Putamen (tissue), 1 donor: ENCODE results near the gene AIMP2.
"Not testable (repeated sequence)": the region's sequence is repeated elsewhere in the genome, so short reads cannot be mapped to it uniquely, and the experiment has no call there.

Experiments
- DNase-seq: peaks from one replicate; pipeline ENCODE4 v3.0.0-alpha.2; 2016; ENCODE audit warnings: low spot score

Gene AIMP2

GRCh38 chr7:6008668-6009611, at the start of gene AIMP2, which contains the start of gene PMS2:
TSS of gene AIMP2 (plus strand) at chr7:6009272. CDS start at chr7:6009364, 92 bp downstream.
TSS of gene PMS2 (minus strand) at chr7:6009049. CDS start at chr7:6009019, 30 bp downstream.
- DNase-seq, result peak; percentile 98

- DNase-seq, result not testable (repeated sequence)
These were observed 45.9 kb upstream of the AIMP2 start for GRCh38 chr7:5963205-5963604.

- not testable (repeated sequence) for DNase-seq
These were observed 45.3 kb upstream of the AIMP2 start for GRCh38 chr7:5963810-5964209.

DNA sequence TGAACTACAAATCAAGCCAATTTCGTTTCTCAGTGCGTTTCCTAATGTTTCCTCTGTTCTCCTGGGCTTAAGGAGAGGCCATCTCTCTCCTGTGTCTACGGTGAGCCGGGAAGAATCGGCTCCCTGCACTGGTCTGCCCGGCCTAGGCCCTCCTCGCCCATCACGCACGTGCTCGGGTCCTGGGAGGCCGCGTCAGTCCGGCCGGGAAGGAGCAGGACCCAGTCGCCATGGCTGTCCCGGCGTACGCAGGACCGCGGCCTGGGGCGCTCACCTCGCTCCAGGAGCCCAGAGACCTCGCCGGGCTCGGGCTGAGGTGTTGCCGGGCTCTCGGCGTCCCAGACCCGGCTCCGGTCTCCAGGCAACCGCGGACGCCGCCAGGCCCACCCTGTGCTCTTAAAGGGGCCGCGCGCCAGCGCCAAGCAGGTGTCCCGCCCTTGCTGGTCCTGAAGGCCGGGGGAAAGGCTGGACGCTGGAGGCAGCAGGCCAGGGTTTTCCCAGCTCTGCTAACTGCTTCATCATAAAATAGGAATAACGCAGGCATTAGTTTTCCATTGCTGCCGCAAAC, 38.6 kb upstream of the AIMP2 start, which contains the start of gene RSPH10B:
TSS of gene RSPH10B (minus strand) at position 343 of the 565 bp plus-strand sequence. CDS start 3,573 bp downstream, outside the sequence.
- DNase-seq, result not testable (repeated sequence)

GRCh38 chr7:5973580-5973979, 35.5 kb upstream of the AIMP2 start:
- not testable (repeated sequence) for DNase-seq

GRCh38 chr7:5979680-5980314, 29.3 kb upstream of the AIMP2 start:
- DNase-seq, result not testable (repeated sequence)

DNA sequence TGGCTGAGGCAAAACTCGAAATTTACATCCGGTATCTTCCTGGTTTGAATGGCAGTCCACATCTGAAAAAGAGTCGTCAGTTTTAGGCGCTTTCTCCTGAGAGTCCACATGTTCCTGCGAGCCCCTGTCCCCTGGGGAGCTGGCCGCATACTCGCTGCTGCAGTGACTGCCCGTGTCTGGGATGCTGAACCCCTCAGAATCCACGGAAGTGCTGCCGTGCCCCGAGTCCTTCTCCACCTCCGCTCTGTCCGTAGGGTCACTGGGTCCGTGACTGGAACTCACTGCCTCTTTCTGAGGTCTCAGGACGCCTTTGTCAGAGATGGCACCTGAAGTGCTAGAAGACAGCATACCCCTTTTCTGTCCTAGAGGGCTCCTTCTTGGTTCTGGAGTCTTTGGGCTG, 22.0 kb upstream of the AIMP2 start:
- not testable (repeated sequence) for DNase-seq

- DNase-seq, result peak; percentile 55
These were observed 11.8 kb upstream of the AIMP2 start for GRCh38 chr7:5997210-5997808.

DNA sequence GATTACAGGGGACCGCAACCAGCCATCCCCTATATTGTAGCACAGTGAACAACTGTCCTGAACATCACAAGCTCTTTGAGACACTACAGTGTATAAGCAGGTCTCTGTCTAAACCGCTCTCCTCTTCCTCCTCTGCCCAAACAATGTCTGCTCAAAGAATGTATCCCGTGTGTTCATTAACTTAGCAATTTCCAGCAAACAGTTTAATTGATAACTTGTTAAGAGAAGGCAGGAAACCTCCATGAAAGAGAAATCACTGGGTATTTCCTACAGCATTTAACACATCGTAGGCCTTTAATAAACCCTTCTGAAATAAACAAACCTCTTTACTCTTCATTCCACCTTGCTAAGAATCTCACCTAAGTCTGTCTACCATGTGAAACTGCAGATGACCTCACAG, 1.7 kb upstream of the AIMP2 start:
- no peak for DNase-seq

DNA sequence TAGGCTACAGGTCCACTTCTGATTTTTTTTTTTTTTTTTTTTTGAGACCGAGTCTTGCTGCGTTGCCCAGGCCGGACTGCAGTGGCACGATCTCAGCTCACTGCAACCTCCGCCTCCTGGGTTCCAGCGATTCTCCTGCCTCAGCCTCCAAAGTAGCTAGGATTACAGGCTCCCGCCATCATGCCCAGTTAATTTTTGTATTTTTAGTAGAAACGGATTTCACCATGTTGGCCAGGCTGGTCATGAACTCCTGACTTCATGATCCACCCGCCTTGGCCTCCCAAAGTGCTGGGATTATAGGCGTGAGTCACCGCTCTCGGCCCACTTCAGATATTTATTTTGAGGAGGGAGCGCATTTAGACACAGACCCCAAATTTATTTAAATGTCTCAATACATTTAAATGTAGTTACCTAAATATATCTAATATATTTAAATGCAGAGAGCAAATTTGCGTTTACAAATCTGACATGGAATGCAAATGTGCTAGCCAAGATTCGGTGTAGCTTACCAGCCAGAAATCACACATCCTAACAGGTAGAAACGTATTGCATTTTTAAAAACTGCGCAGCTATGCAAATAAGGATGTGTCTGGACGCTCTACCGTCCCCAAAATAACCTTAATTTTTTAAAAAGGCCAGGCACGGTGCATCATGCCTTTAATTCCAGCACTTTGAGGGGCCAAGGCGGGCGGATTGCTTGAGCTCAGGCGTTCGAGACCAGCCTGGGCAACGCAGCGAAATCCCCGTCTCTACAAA, 1.1 kb upstream of the AIMP2 start:
- not testable (repeated sequence) for DNase-seq

DNA sequence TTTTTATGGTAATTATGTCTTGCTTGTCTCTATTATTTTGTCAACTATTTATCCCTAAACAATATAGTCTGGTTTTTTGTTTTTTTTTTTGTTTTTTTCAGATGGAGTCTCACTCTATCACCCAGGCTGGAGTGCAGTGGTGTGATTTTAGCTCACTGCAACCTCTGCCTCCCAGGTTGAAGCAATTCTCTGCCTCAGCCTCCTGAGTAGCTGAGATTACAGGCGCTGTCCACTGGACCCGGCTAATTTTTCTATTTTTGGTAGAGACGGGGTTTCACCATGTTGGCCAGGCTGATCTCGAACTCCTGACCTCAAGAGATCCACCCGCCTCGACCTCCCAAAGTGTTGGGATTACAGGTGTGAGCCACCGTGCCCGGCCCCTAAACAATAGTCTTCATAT, 1.3 kb downstream of the AIMP2 start:
- DNase-seq, result not testable (repeated sequence)

DNA sequence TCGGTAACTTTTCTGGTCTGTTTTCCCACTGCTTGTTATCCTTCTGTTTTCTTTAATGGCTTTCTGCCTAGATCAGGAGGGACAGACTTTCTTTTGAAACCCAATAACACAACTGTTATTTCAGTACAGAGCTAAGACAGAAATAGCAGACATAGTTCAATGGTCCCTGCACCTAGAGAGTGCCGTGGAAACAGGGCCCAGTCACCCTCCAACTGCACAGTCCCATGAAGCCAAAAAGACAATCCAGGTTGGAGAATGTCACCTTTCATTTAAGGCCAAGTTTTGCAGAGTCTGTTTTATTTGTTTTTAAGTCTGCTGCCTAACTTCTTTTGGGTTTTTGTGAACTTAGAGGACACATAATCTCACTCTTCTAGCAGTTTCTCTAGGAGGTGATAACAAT, 2.5 kb downstream of the AIMP2 start:
- DNase-seq, result no peak

DNA sequence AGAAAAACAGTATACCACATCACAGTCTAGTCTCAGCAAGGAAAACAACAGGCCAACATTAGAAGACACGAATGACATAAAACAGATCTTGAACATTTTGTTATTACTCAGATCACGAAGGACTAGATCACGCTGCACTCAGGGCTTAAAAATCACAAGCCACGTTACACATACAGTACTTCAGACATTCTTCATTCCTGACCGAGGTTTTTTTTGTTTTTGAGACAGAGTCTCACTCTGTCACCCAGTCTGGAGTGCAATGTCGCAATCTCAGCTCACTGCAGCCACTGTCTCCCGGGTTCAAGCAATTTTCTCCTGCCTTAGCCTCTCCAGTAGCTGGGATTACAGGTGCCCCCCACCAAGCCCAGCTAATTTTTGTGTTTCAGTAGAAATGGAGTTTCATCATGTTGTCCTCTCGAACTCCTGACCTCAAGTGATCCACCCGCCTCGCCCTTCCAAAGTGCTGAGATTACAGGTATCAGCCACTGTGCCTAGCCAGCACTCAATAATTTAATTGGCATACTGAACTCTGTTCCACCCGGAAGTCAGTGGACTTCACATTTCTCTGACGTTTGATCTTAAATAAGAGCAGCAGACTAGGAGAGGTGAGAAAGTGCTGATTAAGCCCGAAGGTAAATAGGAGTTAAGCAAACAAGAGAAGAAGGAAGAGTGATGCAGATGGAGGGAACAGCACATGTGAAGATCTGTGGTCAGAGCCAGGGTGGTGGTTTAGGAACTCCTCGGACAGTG, 3.5 kb downstream of the AIMP2 start:
- no peak for DNase-seq

DNA sequence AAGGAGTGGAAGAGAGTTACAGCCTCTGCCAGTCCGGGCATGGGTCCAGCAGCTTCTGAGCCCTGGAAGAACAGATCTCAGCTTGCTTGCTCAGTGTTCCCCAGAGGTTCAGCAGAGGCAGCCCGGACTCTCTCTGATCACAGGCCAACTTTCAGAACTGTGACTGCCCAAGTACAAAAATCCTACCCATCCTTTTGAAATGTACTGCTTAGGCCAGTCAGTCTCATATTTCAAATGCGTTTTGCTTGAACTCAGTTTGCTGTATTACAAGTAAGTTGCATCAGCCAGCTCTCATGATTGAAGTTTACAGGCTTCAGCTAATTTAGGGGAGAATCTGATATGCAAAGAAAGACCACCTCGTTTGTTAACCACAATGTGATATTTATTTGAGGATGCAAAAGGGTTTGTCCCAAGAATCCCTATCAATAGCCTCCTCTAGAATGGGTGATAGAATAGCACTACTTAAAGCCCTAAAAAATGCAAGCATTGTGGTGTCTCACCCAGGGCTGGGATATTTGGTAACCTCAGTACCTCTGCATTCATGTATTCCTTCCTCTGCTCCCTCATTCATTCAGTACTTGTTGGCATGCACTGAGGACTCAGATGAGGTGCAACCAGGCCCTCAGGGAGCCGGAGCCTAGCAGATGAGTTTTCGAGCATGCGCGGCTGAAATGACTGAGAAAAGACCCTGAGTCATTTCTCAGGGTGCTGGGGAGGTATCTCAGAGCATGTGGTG, 7.0 kb downstream of the AIMP2 start:
- peak; percentile 19 for DNase-seq

DNA sequence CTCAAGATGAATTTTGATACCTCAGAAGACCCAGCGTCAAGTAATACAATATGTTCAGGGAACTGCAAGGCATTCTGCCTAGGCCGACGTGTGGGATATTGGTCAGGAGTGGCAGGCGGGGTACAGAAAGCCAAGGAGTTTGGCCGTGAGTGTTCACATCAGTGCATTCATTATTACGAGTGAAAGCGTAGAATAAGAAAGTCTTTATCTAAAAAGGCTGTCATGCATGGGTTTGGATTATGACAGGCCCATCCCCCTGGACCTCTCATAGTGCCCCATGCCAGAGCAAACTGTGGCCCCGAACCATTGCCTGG, 7.5 kb downstream of the AIMP2 start:
- DNase-seq, result no peak

DNA sequence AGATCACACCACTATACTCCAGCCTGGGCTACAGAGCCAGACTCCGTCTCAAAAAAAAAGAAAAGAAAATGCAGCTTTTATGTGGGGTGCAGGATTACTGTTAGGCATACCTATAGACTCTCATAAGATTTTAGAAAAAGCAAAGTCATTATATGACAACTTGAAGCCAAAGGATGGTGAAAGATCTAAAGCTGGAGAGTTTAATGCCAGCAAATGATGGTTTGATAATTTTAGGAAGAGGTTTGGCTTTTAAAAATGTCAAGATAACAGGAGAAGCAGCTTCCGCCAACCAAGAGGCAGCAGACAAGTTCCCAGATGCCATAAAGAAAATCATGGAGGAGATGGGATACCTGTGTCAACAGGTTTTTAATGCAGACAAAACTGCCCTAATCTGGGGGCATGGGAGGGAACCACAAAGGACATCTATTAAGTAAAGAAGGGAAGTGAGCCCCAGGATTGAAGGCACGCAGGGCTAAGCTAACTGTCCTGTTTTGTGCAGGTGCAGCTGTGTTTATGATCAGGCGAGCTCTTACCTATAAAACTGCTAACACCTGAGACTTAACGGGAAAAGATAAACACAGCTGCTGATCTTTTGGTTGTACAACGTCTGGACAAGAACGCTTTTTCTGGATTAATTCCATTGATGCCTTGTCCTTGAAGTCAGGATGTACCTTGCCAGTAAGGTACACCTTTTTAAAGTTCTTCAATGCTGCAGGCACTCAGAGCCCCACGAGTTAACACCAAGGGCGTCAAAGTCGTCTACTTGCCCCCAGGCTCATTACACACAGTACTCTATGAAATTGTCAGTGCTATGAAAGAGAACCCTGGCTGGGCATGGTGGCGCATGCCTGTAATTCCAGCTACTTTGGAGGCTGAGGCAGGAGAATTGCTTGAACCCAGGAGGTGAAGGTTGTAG, 11.6 kb downstream of the AIMP2 start:
- DNase-seq, result no peak

- no peak for DNase-seq
These were observed 13.6 kb downstream of the AIMP2 start for GRCh38 chr7:6022707-6023106.

DNA sequence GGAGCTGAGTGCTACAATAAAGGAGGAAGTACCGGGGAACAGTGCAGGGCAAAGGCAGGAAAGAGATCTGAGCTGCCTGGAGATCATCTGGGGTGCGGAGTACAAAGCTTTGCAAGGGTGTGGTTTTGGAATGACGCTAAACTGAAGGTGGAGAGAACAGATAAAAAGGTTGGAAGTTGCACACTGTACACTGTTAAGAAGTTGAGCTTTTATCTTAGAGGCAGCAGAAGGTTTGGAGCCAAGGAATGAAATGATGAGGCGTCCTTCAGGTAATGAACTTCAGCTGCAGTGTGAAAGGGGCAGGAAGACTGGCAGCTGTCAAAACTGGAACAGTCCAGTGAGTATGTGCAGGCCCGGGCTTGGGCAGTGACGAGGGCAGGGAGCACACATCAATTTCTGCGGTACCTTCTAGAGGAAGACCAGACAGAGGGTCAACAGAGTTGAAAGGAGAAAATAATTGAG, 14.9 kb downstream of the AIMP2 start:
- no peak for DNase-seq
